HepG2 (cell line): ENCODE data around the gene ABCB6. TPM values are rescaled to one million over a fixed set of nuclear protein-coding genes. Genes with fewer than 3 reads are reported as not detected.

ENCODE experiments used
- ARNTL ChIP-seq: sonication (generic); formaldehyde crosslinking; IDR thresholded peaks from 2 replicates; pipeline ENCODE4 v1.4.0; 2020; ENCODE audit warnings: mild to moderate bottlenecking, missing genetic modification reagents
- ATF7 ChIP-seq, 2 experiments: fragments of 450-650 bp in 1 of 2; sonication (generic) in 1 of 2; formaldehyde crosslinking in 1 of 2; IDR thresholded peaks; 2 replicates each; pipeline versions ENCODE4 v1.4.0 to v1.6.1; 2016 to 2020; ENCODE audit warnings: antibody characterized with exemption in 1 of 2, mild to moderate bottlenecking in 1 of 2, missing genetic modification reagents in 1 of 2
- ATM ChIP-seq: fragments of 450-650 bp; IDR thresholded peaks from 2 replicates; pipeline ENCODE4 v1.7.1; 2017; ENCODE audit warnings: mild to moderate bottlenecking, borderline replicate concordance
- CCAR2 ChIP-seq: fragments of 200-400 bp; formaldehyde crosslinking; optimal IDR thresholded peaks from 2 replicates; pipeline ENCODE3; 2018; ENCODE audit warnings: low read depth, mild to moderate bottlenecking, low read length, moderate library complexity
- CHD4 ChIP-seq: fragments of 200-600 bp; sonication (generic); IDR thresholded peaks from 2 replicates; pipeline ENCODE4 v1.7.0; 2017; ENCODE audit warnings: mild to moderate bottlenecking, low read length, borderline replicate concordance
- EEA1 ChIP-seq: sonication (generic); formaldehyde crosslinking; IDR thresholded peaks from 2 replicates; pipeline ENCODE4 v1.5.1; 2020; ENCODE audit warnings: mild to moderate bottlenecking, missing genetic modification reagents, borderline replicate concordance
- GFI1 ChIP-seq: sonication (generic); formaldehyde crosslinking; IDR thresholded peaks from 2 replicates; pipeline ENCODE4 v1.5.0; 2020; ENCODE audit warnings: missing genetic modification reagents, mild to moderate bottlenecking, borderline replicate concordance
- JUNB ChIP-seq: sonication (generic); formaldehyde crosslinking; IDR thresholded peaks from 2 replicates; pipeline ENCODE4 v1.8.0; 2022; ENCODE audit warnings: missing genetic modification reagents, mild to moderate bottlenecking, borderline replicate concordance
- KAT7 ChIP-seq: IDR thresholded peaks from 2 replicates; pipeline ENCODE4 v1.6.1; 2018; ENCODE audit warnings: borderline replicate concordance, missing compliant biosample characterization
- KDM6A ChIP-seq: IDR thresholded peaks from 2 replicates; pipeline ENCODE4 v1.6.1; 2016; ENCODE audit warnings: low read depth
- NFYB ChIP-seq: sonication (generic); formaldehyde crosslinking; IDR thresholded peaks from 2 replicates; pipeline ENCODE4 v1.4.0; 2020; ENCODE audit warnings: missing genetic modification reagents
- NR2F2 ChIP-seq: IDR thresholded peaks from 2 replicates; pipeline ENCODE4 v1.6.1; 2012; ENCODE audit warnings: low read depth, inconsistent platforms, borderline replicate concordance
- PTBP1 ChIP-seq: fragments of 200-400 bp; formaldehyde crosslinking; IDR thresholded peaks from 2 replicates; pipeline ENCODE4 v1.6.1; 2018; ENCODE audit warnings: low read length, low read depth; ENCODE audit not compliant: poor library complexity, severe bottlenecking
- RCOR2 ChIP-seq: IDR thresholded peaks from 2 replicates; pipeline ENCODE4 v1.6.1; 2016; ENCODE audit warnings: missing biosample characterization, missing genetic modification reagents
- SIN3A ChIP-seq: IDR thresholded peaks from 2 replicates; pipeline ENCODE4 v1.6.1; 2011; ENCODE audit warnings: low read depth, mild to moderate bottlenecking, control low read depth, low read length, borderline replicate concordance
- SOX6 ChIP-seq, 2 experiments: fragments of 450-650 bp in 1 of 2; sonication (generic) in 1 of 2; formaldehyde crosslinking in 1 of 2; IDR thresholded peaks; 2 replicates each; pipeline versions ENCODE4 v1.4.0 to v1.6.1; 2017 to 2020; ENCODE audit warnings: antibody characterized with exemption in 1 of 2, mild to moderate bottlenecking in 1 of 2, missing genetic modification reagents in 1 of 2
- U2AF2 ChIP-seq: fragments of 200-400 bp; formaldehyde crosslinking; IDR thresholded peaks from 2 replicates; pipeline ENCODE4 v1.6.1; 2017; ENCODE audit warnings: low read depth, mild to moderate bottlenecking, low read length
- ZBTB39 ChIP-seq: sonication (generic); formaldehyde crosslinking; IDR thresholded peaks from 2 replicates; pipeline ENCODE4 v1.5.0; 2020; ENCODE audit warnings: missing genetic modification reagents
- ZBTB4 ChIP-seq: sonication (generic); formaldehyde crosslinking; IDR thresholded peaks from 2 replicates; pipeline ENCODE4 v1.4.0; 2020; ENCODE audit warnings: missing genetic modification reagents, mild to moderate bottlenecking, borderline replicate concordance
- ZNF234 ChIP-seq: sonication (generic); formaldehyde crosslinking; conservative IDR thresholded peaks from 2 replicates; pipeline ENCODE4 v1.5.1; 2020; ENCODE audit warnings: mild to moderate bottlenecking, missing genetic modification reagents
- ZNF264 ChIP-seq: sonication (generic); formaldehyde crosslinking; IDR thresholded peaks from 2 replicates; pipeline ENCODE4 v1.4.0; 2020; ENCODE audit warnings: missing genetic modification reagents
- ZNF30 ChIP-seq: sonication (generic); formaldehyde crosslinking; IDR thresholded peaks from 2 replicates; pipeline ENCODE4 v1.5.0; 2020; ENCODE audit warnings: mild to moderate bottlenecking, missing genetic modification reagents
- ZNF33A ChIP-seq: sonication (generic); formaldehyde crosslinking; IDR thresholded peaks from 2 replicates; pipeline ENCODE4 v1.5.1; 2020; ENCODE audit warnings: missing genetic modification reagents, mild to moderate bottlenecking, moderate library complexity, borderline replicate concordance
- ZNF589 ChIP-seq: sonication (generic); formaldehyde crosslinking; conservative IDR thresholded peaks from 2 replicates; pipeline ENCODE4 v1.8.0; 2022; ENCODE audit warnings: mild to moderate bottlenecking, moderate library complexity, missing genetic modification reagents
- ZNF652 ChIP-seq: IDR thresholded peaks from 2 replicates; pipeline ENCODE4 v1.6.1; 2016; ENCODE audit warnings: low read depth, borderline replicate concordance
- ZNF773 ChIP-seq: sonication (generic); formaldehyde crosslinking; IDR thresholded peaks from 2 replicates; pipeline ENCODE4 v1.4.0; 2020; ENCODE audit warnings: missing genetic modification reagents, borderline replicate concordance
- polyA plus RNA-seq, 8 experiments: library from polyadenylated mRNA; depleted of rRNA in 3 of 8; stranded (reverse) in 7 of 8; unstranded in 1 of 8; fragments of >200 nt; fragmentation: Illumina TruSeq in 4 of 8; extraction: Trizol in 4 of 8; gene quantifications; 2 replicates each; pipeline versions ENCODE4 v1.2.1 to v1.2.3, GENCODE V29; 2011 to 2016; ENCODE audit warnings: low read depth in 4 of 8, missing spikeins in 1 of 8, mixed read lengths in 1 of 8; ENCODE audit not compliant: insufficient read depth in 1 of 8
- total RNA-seq, 5 experiments: library from RNA; depleted of rRNA; stranded (reverse); fragments of >200 nt; fragmentation: Illumina TruSeq; extraction: Trizol; gene quantifications; 2 replicates each; pipeline ENCODE4 v1.2.3, GENCODE V29; 2016; ENCODE audit warnings: low read depth in 1 of 5

The ABCB6 gene
- total and polyA plus RNA-seq, 2 of the 13 experiments (the other 11 are each of a cell fraction or from before 2014, with no cell fraction given), result 91.1 to 137 TPM

GRCh38 chr2:219207134-219207883 is 11.4 kb downstream of the ABCB6 start (continued):
- TF ChIP-seq ZBTB4 (CRISPR knock-in tag) (peak; percentile 24; the same call in 1 of the 2 replicates), U2AF2 (no peak; the same call in 1 of the 2 replicates), KDM6A (CRISPR knock-in tag) (no peak), RCOR2 (no peak), SOX6 (IDR thresholded peaks at IDR 0.05) (no peak), SOX6 (CRISPR knock-in tag; IDR thresholded peaks at IDR 0.05) (no peak; the same call in 1 of the 2 replicates), ZNF264 (CRISPR knock-in tag) (no peak), EEA1 (CRISPR knock-in tag) (0 out of 2 replicates have a peak, but pooled peaks have one; percentile 15), PTBP1 (no peak), ZBTB39 (CRISPR knock-in tag) (0 out of 2 replicates have a peak, but pooled peaks have one; percentile 24), NFYB (CRISPR knock-in tag) (no peak), ATF7 (IDR thresholded peaks at IDR 0.05) (no peak), ATF7 (CRISPR knock-in tag; IDR thresholded peaks at IDR 0.05) (no peak), ZNF33A (no peak), ZNF652 (CRISPR knock-in tag) (no peak), ZNF773 (CRISPR knock-in tag) (no peak), NR2F2 (0 out of 2 replicates have a peak, but pooled peaks have one; percentile 7), SIN3A (no peak), GFI1 (no peak), ZNF589 (no peak), CHD4 (no peak), CCAR2 (no peak), KAT7 (CRISPR knock-in tag) (no peak), JUNB (CRISPR knock-in tag) (no peak), ZNF30 (no peak), ZNF234 (CRISPR knock-in tag) (no peak), ARNTL (CRISPR knock-in tag) (no peak), ATM (no peak)
